ENCODE measurements around the gene SND1.
"Not testable (repeated sequence)": the region's sequence is repeated elsewhere in the genome, so short reads cannot be mapped to it uniquely, and the experiment has no call there.

The SND1 gene

DNA sequence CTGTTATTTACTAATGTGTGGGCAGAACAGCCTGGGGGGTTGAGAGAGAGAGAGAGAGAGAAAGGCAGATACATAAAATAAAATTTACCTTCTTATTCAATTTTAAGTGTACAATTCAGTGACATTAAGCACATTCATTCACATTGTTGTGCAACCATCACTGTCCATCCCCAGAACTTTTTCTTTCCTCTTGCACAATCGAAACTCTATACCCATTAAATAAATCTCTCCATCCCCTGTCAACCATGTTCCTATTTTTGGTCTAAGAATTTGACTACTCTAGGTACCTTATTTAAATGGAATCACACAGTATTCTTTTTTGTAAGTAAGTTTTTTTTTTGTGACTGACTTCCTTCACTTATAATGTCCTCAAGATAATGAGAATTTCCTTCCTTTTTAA, 181.6 kb downstream of the SND1 start:
- DNase-seq (ENCODE audit: low spot score), result no peak

DNA sequence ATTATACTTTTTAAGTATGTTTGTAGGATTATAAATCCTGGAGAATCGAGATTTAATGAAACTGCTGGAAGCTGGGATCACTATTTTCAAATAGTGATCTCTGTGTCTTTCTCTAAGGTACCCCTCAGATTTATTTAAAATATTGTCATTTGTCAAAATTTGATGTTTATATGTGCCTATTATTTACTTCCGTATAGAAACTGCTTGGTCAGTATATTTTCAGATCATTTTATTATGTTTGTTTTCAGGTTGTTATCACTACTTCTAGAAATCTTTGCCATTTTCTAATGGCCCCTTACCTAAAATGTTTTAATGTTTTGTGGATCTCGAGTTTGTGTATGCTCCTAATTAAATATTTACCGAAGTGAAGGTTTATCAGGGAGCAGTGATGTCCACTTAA, 183.7 kb downstream of the SND1 start:
- DNase-seq (ENCODE audit: low spot score), result no peak

DNA sequence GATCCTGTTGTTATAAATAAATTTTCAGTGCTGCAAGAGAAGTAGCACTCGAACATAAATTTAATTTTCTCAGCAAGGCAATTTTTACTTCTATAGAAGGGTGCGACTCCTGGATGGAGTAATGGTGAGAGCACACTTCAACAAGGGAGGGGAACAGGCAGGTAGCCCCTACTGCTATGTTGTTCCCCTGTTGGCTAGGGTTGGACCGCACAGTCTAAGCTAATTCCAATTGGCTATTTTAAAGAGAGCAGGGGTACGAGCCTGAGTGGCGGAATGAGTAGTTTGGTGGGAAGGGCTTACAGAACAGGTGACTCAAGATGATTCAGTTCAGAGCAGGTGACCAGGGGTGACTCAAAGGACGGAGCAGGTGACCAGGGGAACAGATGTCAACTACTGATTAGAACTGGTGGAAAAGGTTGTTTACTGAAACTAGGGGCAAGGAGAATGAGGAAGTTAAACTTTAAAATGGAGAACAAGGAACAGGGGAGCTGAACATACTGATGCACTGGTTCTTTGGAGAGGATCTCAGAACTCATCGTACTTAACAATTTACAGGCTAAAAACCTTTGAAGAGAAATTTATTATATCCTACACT, 185.9 kb downstream of the SND1 start:
- not testable (repeated sequence) for DNase-seq (ENCODE audit: low spot score)

DNA sequence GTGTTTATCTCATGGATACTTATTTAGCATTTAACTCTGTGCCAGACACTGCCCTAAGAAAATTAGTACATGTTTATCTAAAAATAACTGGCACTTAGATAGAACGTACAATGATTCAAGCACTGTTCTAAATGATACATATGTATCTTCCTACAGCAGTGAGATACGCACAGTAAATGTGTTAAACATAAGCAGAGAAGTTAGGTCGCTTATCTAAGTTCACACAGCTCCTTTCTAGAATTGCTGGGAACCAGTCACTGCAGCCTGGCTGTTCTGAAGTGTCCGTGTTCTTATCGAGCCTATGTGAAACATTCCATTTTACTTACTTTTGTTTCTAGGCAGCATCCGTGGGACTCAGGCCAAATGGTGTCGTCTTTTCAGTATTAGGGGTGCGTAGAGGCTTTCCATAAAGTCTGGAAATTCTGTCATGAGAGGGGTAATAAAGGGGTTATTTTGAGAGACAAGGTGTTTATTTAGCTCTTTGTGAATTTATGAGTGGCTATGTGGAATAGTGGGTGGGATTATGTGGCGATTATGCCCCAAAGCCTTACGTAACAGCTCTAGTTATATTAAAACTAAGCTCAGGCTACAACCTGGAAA, 186.9 kb downstream of the SND1 start:
- no peak for DNase-seq (ENCODE audit: low spot score)

DNA sequence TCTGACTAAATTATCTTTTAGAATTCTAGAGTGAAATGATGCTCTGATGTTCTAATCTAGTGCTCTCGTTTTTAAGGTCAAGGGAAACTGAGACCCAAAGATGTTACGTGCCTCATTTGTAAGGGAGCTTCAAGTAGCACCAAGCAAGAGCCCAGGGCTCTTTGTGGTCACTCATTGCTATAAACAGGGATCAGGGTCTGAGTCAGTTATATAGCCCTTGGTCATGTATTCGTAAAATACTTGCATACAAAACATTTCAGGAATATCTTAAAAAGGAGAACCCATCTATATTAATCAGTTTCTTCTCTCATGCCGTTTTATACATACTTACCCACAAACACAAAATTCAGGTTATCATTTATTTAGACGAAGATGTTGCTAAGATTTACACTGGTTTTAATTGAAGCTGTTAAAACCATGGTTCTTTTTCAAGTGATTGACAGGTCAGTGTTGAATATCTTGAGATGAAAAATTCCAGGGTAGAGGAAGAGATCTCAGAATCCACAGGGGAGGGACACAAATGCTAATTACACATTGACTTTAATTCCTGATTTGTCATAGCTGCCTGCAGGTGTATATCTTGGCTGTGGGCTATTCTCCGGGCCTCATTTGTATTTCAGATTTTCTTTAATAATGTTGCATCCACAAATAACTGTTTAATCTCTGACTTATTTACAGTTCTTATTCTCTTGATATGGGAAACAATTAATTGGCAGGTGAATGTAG, 188.4 kb downstream of the SND1 start:
- DNase-seq (ENCODE audit: low spot score), result no peak

DNA sequence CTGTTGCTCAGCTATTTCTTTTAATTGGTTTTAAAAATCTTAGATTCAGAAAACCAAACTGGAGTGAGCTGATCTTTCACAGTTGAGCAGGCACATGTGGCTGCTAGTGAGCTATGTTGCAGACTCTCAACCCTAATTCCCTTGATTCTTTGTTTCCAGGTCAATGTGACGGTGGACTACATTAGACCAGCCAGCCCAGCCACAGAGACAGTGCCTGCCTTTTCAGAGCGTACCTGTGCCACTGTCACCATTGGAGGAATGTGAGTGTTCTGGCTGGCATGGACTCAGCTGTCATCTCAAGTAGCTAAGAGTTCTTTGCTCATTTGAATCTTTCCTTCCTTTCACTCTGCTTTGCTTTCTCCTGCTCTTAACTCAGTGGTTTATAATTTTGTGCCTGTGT, 192.2 kb downstream of the SND1 start:
- DNase-seq (ENCODE audit: low spot score), result no peak

DNA sequence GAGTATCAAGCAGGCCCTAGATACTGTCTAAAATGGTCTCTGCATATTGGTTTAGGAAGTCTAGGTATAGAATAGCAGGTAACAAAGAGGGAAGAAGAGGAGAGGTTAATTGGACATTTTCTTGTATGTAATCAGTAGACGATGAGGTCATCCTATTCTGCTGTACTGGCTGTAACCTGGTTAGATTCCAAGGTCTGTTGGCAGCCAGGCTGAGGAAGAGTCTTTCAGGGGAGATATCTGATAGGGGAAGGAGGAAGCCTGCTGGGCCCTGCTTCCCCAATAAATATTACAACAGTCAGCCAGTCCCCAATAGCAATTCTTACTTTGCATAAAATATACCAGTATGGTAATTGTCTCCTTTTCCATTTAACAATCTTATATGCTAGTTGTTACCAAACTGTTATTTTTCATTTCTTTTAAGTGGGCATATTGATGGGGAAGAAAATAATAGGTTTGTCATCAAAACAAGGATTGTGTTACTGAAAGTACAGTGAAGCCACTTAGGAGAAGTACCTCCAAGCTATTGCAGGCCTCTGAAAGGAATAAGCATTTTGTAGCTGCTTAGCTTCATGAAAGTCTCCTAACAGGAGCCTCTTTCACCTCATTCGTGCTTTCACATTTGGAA, 192.8 kb downstream of the SND1 start:
- DNase-seq (ENCODE audit: low spot score), result no peak

DNA sequence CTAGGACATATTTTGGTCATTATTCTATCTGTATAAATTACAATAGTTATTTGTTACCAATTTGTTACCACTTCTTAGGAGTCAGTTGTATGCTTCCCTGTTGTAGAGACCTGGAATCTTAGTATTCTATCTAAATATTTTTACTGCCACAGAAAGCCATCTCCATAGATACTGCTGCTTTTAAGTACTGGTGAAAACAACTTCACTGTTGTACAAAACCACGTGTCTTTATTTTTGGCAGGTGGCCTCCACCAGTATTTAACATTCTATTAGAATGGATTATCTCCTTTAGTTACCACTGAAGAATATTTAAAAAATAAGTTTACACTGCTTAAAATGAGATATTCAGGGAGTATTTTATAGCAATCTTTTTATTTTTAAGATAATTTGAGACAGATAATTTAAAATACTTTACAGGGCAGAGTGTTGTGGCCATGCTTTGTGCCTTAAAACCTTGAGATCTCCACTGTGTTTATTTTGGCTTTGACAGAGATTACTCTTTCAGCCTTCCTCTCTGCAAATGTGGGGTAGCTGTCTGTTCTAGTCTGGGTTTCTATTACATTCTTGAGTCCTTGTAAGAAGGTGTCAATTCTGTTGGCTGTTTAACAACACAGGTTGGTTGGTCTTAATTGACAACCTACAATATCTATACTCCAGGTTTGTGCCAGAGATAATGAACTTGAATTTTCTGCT, 193.7 kb downstream of the SND1 start:
- DNase-seq (ENCODE audit: low spot score), result peak; percentile 32

DNA sequence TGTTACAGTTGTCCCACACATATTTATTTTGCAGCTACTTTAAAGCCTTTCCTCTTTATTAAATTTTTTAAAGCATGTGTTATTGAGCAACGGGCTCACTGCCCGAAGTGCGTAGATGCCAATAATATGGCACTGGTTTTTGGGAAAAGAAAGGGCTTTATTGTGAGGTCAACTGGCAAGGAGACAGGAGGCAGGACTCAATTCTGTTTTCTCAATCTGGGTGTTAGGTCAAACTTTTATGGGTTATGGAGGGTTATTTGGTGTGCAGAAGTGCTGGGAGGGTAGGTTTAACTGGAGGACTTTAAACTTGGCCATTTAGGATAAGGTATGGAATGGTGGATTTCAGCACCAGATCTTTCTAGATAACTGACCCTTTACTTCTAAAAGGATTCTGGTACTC, 195.6 kb downstream of the SND1 start:
- DNase-seq (ENCODE audit: low spot score), result peak; percentile 56

DNA sequence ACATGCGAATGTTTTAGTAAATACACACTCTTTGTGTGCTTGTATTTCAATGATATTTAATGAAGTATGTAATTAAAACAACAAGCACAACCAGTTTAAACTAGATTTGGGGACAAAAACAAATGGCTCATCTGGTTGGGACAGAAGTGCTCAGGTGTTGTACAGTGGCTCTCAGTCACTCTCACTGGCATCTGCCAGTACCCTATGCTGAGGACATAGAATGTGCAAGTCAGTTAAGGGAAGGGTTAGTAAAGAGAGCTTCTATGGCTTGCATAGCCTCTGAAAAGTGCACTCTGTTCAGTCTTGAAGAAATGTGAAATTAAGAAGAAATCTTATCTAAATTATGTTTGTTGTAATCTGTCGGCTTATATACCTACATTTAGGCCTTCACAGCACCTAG, 196.2 kb downstream of the SND1 start:
- no peak for DNase-seq (ENCODE audit: low spot score)

DNA sequence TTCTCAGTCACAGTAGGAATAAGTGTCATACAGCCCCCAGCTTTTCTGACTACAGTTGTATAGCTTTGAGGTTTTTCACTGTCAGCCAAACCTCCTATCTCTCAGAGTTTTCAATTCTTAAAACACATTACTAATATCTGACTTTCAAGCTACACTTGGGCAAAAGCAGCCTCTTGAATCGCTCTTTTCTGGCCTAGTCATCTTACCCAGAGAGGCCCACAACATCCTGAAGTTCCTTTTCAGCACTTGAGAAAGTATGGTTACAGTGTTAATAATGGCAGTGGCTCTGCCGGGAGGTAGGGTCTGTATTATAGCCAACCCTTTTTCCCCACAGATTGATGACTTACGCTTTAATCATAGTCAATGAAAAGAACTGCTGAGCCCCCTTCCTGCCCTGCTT, 198.2 kb downstream of the SND1 start:
- DNase-seq (ENCODE audit: low spot score), result no peak

DNA sequence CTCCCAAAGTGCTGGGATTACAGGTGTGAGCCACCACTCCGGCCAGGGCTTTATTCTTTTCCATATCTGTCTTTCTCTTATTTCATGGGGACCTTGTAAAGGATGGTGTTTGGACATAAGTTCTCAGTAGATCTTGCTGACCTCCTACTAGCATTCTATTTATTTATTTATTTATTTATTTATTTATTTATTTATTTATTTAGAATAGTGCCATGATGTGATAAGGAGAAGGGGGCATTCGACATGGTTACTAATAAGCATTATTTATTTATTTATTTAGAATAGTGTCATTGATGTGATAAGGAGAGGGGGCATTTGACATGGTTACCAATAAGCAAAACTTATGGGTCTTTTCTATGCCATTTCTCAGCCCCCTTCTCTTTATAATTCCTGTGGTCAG, 202.4 kb downstream of the SND1 start:
- no peak for DNase-seq (ENCODE audit: low spot score)

DNA sequence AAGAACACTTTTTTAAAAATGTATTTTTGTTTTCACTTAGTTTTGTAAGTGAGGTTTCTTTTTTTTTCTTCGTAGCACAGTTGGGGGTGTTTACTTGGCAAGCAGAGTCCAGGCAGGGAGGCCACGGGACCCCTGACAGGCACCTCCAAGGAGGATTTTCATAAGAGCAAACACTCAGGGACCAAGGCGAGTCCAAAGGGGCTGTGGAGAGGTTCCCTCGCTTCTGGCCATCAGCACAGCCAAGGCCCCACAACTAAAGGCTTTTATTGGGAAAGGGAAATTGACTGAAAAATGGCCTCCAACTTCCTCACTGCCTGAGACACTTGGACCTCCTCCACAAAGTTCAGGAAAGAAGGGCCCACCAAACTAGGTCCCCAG, 205.5 kb downstream of the SND1 start:
- no peak for DNase-seq (ENCODE audit: low spot score)

DNA sequence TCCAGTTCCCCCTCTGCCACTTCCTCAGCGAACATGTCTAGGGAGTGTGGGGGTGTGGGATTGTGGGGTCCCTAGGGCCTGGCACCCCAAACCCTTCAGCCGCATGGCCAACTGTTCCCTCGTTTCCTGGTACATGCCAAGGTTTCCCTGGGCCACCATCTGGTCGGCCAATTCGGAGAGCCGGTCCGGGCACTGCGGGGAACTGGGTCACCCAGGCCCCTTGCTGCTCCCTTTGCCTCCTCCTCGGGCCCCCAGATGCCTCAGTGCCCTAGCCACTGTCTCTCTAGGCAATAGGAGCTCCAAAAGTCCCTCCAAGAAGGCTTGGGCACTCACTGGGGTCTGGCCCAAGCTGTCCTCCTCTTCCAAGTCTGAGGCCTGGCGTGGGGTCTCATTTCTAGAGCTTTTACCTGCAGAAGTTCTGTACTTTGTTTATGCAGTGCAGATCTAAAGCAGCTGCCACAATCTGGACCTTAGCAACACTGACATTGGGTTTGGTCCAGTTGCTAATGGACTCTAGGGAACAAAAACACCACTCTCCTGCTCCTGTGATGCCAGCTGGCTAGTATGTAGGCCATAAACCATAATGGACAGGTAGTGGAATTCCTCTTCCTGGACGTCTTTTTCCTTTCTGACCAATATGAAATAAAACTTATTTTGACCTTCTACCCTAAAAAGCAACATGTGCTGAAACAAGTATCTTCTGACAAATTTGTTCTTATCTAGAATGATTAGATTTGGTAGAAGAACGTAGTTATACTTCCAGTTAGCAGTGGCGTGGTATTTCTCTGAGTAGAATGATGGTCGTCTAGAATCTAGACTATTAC, 206.3 kb downstream of the SND1 start:
- DNase-seq (ENCODE audit: low spot score), result no peak

DNA sequence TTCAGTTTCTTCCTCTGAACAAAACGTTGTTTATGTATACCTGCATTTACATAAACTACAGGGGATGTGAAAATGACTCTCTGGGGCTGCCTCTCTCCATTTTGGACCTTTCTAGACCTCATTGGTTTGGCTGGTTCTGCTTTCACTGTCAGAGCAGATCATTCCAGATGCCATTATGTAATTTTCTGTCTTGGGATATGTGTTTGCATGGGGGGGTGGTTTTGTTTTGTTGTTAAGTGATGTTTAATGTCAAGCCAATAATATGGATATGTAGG, 206.9 kb downstream of the SND1 start:
- no peak for DNase-seq (ENCODE audit: low spot score)

DNA sequence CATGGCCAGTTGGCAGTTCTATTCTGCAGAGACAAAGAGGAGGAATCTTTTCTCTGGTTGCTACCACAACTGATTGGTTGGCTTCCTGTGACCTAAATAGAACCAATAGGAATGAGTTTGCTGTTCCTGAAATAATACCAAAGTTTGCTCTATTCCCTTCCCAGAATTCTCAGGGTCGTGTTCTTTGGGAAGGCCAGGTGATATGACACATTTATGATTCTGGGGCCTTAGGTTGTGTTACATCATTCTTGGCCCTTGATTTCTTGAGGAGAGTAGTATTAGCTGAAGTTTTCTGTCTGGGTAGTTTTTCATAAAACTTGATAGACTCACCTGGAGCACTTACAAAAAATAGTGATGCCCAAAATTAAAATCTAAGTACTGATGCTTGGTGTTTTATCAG, 207.3 kb downstream of the SND1 start:
- DNase-seq (ENCODE audit: low spot score), result no peak

DNA sequence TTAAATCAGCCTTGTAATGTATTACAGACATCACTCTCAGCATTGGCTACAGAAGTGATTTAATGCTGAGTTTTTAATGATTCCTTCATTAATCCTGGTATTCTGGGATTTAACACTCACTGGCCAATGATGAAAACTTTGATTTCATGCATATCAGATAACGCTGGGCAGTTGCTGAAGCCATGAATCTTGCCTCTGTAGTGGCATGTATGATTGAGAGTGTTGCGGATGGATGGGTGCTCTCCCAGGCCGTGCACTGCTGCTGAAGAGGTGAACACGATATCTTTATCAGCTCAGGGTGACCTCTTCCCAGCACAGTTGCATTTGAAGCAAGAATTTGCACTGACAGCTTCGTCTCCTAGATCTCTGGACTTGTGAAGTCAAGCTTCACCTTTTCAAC, 210.5 kb downstream of the SND1 start:
- DNase-seq (ENCODE audit: low spot score), result no peak

DNA sequence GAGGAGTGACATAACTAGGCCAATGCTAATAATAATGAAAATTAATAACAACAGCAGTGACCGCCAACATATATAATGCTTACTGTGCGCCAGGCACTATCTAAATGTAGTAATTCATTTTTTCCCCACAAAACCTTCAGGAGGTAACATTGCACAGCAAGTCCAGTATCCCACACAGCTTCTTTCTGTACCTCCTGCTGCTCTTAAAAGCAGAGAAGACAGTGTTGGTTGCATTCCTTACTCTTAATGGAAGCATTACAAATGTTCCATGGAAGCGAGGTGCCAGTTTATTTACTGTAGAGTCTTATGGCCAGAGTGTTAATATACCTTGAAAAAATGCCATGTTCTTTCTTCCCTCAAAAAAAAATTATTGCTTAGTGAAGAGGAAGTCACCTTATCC, 211.1 kb downstream of the SND1 start:
- no peak for DNase-seq (ENCODE audit: low spot score)

DNA sequence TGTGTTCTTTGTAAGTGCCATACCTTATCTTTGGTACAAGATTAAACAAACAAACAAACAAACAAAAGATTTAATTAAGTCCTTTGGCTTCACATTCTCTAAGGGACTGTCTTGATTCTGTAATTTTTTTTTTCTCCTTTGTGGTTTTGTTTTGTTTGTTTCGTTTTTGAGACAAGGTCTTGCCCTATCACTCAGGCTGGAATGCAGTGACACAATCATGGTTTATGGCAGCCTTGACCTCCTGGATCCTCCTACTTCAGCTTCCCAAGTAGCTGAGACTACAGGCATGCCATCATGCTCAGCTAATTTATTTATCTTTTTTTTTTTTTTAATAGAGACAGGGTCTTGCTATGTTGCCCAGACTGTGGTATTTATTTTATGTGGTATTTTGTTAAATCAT, 213.5 kb downstream of the SND1 start:
- DNase-seq (ENCODE audit: low spot score), result no peak

DNA sequence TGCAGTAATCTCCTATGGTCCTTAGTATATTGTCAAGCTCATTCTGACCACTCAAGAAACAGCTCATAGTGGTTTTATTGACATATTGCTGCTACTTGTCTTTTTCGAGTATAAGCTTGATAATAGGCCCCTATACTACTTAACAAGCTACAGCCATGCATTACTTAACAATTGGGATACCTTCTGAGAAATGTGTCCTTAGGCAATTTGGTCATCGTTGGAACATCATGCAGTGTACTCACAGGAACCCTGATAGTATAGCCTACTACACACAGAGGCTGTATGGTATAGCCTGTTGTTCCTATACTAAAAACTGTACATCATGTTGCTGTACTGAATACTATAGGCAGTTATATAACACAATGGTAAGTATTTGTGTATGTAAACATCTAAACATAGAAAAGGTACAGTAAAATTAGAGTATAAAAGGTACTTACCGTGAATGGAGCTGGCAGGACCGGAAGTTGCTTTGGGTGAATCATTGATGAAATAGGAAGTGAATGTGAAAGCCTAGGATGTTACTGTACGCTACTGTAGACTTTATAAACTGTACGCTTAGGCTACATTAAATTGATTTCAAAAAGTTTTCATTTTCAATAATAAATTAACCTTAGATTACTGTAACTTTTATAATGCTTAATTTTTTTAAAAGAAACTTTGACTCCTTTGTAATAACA, 218.4 kb downstream of the SND1 start:
- DNase-seq (ENCODE audit: low spot score), result no peak

DNA sequence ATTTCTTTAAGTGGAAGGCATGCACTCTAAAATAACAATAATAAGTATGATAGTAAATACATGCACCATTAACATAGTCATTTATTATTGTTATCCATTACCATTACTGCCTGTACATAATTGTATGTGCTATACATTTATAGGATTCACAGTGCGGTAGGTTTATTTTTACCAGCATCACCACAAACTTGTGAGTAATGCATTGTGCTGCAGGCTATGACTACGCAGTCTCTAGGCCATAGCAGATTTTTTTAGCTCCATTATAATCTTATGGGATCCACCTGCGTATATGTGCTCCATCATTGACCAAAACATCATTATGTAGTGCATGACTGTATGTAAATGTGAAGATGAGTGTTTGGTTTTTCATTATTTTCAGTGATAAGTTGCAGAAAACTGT, 219.2 kb downstream of the SND1 start:
- DNase-seq (ENCODE audit: low spot score), result no peak

DNA sequence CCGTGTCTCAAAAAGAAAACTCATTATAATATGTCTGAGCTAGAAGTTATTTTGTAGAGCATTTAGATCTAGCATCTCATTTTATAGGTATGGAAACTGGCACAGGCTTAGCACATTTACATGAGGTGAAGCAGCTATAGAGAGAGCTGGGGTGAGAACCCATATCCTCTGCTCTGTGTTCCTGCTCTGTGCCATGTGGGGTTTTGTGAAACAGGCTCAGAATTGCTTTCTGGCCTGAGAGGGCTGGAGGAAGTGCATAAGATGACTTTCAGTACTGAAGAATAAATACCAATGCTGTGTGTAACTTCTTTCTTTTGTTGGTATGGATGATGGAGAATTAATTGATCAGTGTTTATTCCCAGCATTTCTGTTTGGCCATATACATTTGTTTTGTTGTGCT, 220.1 kb downstream of the SND1 start:
- DNase-seq (ENCODE audit: low spot score), result no peak

All from globus pallidus (tissue), 1 donor.